ENCODE measurements around the gene FAM241A. TPM values are rescaled to one million over a fixed set of nuclear protein-coding genes. Genes with fewer than 3 reads are reported as not detected.

FAM241A gene
- total and polyA plus RNA-seq, 9 of the 15 experiments (the other 6 are each of a cell fraction or from before 2014, with no cell fraction given) = 2.3 to 8.5 (median 5.3) TPM

DNA sequence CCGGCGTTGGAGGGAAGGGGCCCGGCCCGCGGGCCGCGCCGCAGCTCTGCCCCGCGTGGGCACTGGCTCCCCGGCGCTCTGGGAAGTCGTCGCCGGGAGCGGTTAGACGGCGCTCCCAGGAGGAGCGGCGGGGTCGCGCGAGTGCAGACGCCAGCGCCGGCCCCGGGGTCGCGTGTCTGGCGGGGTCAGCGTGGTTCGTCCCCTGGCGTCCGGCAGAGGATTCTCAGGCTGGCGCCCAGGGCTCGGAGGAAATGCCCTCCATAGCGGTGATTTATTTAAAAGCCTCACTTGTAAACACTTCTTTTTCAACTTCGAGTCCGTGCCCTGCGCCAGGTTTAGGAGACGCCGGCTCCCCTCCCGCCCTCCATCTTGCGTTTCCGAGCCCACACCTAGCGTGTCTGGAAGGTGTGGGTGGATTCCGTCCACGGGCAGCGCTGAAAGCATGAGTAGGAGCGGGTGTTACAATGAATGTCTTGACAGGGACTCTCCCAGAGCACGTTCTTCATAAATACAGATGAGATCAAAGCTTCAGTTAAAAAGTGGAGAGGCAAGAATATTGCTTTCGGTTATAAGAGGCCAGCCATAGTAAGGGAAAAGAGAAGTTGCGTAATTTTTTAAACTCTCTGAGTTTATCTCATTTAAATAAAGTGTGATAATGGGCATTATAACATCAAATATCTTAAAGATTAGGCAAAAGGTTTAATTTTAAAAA is 692 bp downstream of the FAM241A start (continued):
- TF ChIP-seq, protein P1, sequence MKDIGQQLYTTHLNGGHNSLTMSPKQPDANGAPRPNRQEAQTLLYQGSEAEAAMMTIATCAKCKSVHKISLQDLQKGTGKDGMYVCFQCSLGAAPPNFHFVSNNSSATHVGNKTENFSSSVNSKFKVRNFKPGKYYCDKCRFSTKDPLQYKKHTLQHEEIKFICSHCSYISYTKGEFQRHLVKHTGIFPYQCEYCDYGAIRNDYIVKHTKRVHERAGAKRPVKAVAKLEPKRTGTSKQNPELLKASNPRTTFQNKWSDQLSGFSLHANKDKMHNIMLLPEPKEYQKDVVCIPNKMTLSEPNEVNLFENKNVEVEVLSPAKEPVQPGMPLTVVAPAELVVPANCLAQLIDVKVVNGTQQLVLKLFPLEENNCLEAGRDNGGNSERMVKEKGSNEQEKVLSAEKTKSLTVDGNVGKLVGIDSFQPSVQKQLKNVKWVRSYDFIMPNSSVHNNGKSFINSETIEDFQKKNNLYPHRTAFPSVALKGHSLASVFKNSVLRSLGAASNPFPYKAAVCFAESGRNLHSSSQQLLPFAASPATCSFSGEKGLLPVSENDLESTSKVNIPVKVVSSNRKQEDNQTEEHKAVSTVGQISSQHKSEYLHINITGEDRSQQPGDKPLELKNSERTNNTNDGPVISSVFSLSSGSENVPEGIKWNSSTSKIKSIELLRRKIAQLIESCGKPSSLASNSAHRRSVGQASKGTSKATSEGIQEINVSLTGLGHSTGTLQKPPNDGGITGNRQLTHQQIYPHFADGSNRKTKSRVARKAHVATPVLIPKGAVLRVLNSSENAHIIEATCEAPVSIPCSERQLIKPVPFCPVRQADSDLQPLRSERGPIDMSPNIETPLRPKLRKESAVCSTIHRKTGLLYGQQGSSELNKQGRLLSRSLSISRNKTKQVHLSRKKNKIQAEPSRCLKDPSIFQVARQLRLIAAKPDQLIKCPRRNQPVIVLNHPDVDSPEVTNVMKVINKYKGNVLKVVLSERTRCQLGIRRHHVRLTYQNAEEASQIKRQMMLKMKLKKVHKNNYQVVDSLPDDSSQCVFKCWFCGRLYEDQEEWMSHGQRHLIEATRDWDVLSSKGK (CRISPR knock-in tag; IDR thresholded peaks at IDR 0.05) = no peak
- TF ChIP-seq, protein P2, sequence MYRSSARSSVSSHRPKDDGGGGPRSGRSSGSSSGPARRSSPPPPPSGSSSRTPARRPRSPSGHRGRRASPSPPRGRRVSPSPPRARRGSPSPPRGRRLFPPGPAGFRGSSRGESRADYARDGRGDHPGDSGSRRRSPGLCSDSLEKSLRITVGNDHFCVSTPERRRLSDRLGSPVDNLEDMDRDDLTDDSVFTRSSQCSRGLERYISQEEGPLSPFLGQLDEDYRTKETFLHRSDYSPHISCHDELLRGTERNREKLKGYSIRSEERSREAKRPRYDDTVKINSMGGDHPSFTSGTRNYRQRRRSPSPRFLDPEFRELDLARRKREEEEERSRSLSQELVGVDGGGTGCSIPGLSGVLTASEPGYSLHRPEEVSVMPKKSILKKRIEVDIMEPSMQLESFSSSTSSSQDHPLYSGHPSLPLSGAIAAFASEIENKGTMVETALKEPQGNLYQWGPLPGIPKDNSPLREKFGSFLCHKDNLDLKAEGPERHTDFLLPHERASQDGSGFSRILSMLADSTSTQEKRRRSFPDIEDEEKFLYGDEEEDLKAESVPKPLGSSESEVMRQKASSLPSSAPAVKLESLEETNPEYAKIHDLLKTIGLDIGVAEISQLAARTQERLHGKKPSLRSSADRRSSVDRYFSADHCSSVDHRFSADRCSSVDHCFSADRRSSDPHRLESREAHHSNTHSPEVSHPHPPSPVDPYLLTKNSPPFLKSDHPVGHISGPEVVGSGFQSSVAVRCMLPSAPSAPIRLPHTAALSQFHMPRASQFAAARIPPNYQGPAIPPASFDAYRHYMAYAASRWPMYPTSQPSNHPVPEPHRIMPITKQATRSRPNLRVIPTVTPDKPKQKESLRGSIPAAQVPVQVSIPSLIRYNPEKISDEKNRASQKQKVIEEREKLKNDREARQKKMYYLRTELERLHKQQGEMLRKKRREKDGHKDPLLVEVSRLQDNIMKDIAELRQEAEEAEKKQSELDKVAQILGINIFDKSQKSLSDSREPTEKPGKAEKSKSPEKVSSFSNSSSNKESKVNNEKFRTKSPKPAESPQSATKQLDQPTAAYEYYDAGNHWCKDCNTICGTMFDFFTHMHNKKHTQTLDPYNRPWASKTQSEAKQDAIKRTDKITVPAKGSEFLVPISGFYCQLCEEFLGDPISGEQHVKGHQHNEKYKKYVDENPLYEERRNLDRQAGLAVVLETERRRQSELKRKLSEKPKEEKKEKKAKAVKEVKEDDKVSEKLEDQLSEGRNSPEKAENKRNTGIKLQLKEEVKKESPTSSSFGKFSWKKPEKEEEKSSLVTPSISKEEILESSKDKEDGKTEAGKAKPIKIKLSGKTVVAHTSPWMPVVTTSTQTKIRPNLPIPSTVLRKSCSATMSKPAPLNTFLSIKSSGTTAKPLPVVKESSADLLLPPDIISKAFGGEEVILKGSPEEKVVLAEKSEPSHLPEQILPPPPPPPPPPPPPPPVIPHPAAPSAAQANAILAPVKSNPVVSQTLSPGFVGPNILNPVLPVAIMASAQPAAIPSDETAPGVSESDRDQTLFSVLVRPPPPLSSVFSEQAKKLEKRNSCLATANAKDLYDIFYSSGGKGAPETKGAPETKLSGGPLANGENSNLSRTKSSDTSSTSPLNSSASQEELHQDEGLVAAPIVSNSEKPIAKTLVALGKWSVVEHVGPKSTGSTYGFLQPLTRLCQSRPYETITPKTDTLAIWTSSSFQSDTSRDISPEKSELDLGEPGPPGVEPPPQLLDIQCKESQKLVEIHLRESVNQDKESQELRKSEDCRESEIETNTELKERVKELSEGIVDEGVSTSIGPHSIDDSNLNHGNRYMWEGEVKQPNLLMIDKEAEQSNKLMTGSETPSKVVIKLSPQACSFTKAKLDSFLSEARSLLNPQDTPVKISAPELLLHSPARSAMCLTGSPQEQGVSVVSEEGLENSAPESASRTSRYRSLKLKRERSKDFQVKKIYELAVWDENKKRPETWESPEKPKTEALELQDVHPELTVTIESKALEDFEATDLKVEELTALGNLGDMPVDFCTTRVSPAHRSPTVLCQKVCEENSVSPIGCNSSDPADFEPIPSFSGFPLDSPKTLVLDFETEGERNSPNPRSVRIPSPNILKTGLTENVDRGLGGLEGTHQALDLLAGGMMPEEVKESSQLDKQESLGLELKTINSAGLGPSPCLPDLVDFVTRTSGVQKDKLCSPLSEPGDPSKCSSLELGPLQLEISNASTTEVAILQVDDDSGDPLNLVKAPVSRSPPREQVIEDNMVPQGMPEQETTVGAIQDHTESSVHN (IDR thresholded peaks at IDR 0.05; ENCODE audit: borderline replicate concordance in 1 of 2, low read depth in 1 of 2) = no peak
- TF ChIP-seq SRSF1 (IDR thresholded peaks at IDR 0.05; ENCODE audit: low read depth, low read length) (no peak), TFAM (CRISPR knock-in tag; conservative IDR thresholded peaks at IDR 0.05) (no peak), PCBP2 (IDR thresholded peaks at IDR 0.05; ENCODE audit: low read depth, low read length, poor library complexity, severe bottlenecking) (no peak), IRF2 (CRISPR knock-in tag; IDR thresholded peaks at IDR 0.05) (no peak), FOXM1 (IDR thresholded peaks at IDR 0.05; ENCODE audit: low read depth) (no peak), FOXM1 (CRISPR knock-in tag; IDR thresholded peaks at IDR 0.05; ENCODE audit: low read depth) (no peak), ZNF146 (CRISPR knock-in tag; IDR thresholded peaks at IDR 0.05; ENCODE audit: unreplicated experiment) (no peak), RBBP5 (IDR thresholded peaks at IDR 0.05; ENCODE audit: borderline replicate concordance, insufficient read depth, low read length, poor library complexity, severe bottlenecking) (peak; percentile 92), CBX2 (IDR thresholded peaks at IDR 0.05; ENCODE audit: insufficient read depth, low read length, poor library complexity, severe bottlenecking) (no peak), ZNF589 (CRISPR knock-in tag; IDR thresholded peaks at IDR 0.05; ENCODE audit: low read depth) (no peak)
- TF ChIP-seq, protein P3, sequence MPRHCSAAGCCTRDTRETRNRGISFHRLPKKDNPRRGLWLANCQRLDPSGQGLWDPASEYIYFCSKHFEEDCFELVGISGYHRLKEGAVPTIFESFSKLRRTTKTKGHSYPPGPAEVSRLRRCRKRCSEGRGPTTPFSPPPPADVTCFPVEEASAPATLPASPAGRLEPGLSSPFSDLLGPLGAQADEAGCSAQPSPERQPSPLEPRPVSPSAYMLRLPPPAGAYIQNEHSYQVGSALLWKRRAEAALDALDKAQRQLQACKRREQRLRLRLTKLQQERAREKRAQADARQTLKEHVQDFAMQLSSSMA (CRISPR knock-in tag; IDR thresholded peaks at IDR 0.05) = no peak

All from K562 (cell line).